Activated CD4-positive, CD25-positive, alpha-beta regulatory T cell (primary cell): ENCODE data around the gene MAPK1.
"Not testable (repeated sequence)": the region's sequence is repeated elsewhere in the genome, so short reads cannot be mapped to it uniquely, and the experiment has no call there.

ENCODE experiments used
- DNase-seq, 4 experiments: peaks; one replicate each; lab custom pipeline; 2025; lab: John Stamatoyannopoulos, UW

Gene MAPK1

DNA sequence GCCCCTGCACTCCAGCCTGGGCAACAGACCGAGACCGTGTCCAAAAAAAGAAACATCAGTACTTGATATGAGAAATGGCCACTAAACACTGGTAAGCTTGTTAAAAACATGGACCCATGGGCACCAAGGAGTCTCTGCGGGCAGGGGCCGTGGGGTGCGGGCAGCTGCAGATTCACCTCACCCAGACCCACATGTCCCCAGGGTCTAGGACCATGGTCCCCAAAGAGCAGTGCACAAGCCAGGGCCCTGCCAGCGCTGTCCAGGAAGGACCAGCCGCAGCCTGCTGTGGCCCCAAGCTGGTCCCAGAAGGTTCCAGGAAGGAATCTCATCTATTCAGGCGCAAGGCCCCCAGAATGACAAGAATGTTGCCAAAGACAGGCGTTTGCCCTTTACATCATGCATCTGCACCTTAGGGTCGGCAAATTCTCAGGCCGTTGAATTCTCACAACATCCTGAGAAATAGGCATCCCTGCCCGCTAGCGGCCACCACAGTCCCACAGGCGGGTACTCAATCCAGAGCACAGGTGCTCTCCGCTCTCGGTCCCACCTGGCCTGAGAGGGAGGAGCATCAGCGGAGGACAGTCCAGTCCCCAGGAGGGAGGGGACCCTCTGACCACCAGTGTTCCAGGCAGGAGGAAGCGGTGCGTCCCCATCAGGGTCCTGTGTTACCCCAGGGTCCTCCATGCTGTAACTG, 141.3 kb downstream of the MAPK1 start:
- no peak for DNase-seq

DNA sequence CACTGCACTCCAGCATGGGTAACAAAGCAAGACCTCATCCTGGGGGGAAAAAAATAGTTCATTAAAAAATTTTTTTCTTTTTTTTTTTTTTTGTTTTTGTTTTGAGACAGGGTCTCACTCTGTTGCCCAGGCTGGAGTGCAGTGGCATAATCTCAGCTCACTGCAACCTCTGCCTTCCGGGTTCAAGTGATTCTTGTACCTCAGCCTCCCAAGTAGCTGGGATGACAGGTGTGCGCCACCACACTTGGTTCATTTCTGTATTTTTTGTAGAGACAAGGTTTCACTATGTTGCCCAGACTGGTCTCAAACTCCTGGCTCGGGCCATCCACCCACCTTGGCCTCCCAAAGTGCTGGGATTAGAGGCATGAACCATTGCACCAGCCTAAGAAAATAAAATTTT, 142.9 kb downstream of the MAPK1 start:
- not testable (repeated sequence) for DNase-seq

- not testable (repeated sequence) for DNase-seq
Observed at GRCh38 chr22:21721195-21721852, 146.1 kb downstream of the MAPK1 start.

- not testable (repeated sequence) for DNase-seq
Observed at GRCh38 chr22:21720191-21720859, 147.1 kb downstream of the MAPK1 start.

DNA sequence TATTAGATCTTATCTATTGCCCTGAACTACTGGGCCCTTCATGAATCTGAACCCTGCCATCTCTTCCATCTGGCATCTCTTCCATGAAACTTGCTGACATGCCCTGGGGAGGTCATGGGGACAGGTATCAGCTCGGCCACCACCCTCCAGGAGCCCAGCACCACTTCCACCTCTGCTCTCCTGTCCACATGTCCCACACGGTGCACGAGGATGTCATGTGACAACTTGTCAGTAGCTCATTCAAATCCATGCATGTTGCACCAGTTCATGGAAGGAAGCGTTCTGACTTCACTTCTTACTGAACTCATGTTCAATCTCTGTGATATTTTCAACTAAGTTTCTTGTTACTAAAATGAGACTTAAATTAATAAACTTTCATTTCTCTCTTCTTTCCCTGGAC, 148.4 kb downstream of the MAPK1 start:
- no peak for DNase-seq

DNA sequence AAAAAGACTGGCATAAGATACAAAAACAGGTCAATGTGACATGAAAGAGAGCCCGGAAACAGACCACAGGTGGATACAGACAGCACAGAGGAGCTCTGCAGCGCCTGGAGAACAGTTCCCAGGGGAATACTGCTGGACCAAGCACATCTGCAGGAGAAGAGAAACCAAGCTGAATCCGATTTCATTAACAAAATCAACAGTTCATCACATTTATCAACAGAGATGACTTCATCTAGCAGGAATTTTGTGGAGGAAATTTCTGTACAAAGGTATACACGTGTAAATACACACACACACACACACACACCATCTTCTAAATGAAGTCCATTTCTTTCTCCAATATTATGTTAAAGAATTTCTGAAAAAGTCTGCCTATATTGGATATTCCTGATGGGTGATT, 148.9 kb downstream of the MAPK1 start:
- no peak for DNase-seq

DNA sequence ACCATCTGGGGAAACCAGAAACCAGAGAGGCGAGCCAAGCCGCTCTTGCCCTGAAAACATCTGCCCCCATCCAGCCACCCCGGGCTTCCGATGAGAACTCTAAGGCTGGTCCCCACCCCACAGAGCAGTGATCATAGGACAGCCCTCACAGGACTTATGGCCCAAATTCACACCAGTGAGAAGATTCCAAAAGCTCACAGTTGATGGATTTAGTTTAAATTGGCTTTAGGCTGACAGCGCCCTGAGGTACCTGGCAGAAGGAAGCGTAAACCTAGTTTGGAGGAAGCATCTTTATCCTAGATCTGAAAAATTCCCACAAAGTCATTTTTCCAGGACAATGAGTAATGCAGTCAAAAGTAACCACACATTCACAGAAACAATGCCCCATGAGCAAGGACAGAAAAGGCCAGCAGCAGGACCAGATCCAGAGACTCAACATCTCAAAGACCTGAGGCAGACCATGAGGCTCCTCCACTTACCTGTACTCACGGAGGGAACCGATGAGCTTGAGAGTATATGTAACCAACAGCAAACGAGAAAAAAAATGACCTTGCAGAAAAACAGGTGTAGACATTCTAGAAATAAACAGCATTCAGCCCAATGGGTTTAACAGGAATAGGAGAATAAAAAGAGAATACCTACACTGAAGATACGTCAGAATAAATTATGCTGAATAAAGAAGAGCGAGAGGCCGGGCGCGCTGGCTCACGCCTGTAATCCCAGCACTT, 150.9 kb downstream of the MAPK1 start:
- DNase-seq: not testable (repeated sequence)

DNA sequence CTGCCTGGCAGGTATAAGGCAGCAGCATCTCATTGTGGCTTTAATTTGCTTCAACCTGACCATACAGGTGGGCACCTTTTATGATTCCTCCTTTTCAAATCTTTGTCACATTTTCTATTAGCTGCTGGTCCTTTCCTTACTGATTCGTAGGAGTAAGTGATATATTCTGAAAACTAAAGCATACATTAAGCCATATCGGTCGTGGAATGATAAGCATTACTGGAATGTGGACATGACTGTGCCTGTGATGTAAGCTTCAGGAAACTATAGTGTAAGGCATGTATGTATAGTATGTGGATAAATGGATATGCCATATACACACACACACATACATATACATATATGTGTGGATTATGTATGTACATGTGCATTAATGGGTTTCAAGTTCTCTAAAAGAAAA, 152.7 kb downstream of the MAPK1 start:
- no peak for DNase-seq

DNA sequence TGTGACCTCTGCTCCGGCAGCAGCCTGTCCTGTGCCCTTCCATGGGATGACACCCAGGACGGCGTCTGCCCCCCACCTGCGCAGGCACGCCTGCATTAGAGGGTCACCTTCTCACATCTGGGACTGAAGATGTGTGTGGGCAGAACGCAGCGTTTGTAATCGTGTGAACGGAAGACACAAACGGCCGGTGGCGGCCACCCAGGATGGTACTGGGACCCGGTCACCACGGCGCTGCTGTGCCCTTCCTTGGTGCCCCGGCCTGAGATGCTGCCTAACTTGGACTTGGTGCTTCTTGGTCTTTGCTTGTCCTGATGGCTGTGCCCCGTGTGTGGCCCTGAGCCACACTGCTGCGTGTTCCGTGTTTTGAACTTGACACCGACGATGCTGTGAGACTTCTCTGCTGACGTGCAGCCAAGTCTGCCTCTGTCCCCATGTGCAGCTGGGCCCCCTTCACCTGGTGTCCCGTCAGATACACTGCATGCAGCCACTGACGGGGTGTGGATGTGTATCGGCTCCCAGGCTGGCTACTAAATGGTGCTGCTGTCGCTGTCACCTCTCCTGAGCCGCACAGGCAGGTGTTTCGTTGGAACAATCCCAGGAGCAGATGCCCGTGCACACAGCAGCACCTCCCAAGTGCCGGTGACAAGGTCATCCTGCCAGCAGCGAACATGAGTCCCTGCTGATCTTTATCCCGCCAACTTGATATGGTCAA, 153.2 kb downstream of the MAPK1 start:
- no peak for DNase-seq

DNA sequence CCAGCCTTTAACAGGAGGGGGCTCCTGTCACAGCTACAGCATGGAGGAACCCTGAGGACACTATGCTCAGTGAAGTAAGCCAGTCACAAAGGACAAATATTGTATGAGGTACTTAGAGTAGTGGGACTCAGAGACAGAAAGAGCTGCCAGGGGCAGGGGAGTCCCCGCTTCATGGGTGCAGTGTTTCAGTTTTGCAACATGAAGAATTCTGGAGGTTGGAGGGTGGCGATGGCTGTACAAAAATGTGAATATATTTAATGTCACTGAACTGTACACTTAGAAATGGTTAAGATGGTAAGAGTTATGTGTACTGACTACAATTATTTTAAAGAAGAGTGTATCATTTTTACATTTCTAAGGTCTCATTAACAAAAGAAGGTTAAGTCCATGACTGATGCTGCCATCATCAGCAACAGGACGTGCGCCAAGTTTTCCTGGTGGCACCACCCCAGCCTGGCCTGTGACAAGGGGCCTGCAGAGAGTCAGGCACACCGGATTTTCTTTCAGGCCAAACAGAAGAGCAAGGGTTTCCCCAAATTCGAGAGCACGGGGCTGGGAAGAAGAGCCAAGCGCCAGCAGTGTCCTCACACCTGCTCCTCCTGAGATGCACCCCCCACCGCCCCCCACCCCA, 153.9 kb downstream of the MAPK1 start:
- DNase-seq: no peak

DNA sequence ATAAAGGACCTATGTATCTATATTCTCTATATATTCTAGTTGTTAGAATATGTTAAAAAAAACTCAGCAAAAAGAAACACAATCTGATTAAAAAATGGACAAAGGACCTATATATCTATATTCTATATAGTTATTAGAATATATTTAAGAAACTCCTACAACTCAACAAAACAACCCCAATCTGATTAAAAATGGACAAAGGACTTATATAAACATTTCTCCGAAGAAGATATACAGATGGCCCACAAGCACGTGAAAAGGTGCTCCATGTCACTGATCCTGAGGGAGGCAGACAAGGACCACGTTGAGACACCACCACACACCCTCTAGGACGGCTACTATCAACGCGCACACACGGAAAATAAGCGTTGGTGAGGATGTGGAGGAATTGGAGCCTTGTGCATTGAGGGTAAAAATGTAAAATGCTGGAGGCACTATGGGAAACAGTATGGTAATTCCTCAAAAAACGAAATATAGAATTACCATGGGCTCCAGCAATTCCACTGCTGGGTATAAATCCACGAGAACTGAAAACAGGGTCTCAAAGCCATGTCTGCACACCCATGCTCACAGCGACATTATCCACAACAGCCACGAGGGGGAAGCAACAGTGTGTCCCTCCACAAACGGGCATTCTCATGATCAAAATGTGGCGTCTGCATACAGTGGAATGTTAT, 154.6 kb downstream of the MAPK1 start:
- DNase-seq: peak; percentile 8 to 27 (median 14)

DNA sequence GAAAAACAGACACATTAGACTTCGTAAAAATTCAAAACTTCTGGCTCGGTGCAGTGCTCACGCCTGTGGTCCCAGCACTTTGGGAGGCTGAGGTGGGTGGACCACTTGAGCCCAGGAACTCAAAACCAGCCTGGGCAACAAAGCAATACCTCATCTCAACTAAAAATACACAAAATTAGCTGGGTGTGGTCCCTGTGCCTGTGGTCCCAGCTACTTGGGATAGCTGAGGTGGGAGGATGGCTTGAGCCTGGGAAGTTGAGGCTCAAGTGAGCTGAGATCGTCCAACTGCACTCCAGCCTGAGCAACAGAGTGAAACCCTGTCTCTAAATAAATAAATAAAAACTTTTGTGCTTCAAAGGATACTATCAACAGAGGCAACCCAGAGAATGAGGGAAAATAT, 155.6 kb downstream of the MAPK1 start:
- no peak for DNase-seq

- DNase-seq: no peak
Observed at GRCh38 chr22:21710156-21710555, 157.3 kb downstream of the MAPK1 start.

GRCh38 chr22:21709688-21710087, 157.8 kb downstream of the MAPK1 start:
- DNase-seq: no peak

DNA sequence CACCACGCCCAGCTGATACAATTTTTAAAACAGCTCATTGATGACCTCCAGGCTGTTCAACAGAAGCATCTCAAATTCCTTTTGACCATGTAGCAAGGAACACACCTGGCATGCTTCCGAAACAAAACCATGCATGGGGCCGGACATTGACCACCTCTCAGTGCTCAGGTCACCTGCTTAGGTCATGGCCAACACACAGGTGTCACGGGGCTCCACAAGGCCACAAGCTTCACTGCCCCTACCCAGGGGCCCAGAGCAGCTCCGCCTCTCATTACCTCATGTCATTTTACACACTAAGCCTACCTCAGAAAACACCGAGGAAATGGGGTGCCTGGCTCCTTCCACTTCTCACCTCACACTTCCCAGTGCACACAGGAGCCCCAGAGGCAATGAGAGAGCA, 158.5 kb downstream of the MAPK1 start:
- DNase-seq: no peak

- DNase-seq: no peak
Observed at GRCh38 chr22:21707677-21708076, 159.8 kb downstream of the MAPK1 start.
